HCT116 (cell line): ENCODE data around the gene DDX39A.

Source experiments
- EZH2 ChIP-seq: fragments of 200-600 bp; sonication (generic); IDR thresholded peaks from 2 replicates; pipeline ENCODE4 v1.6.1; 2017; ENCODE audit warnings: antibody characterized with exemption, mixed run types
- POLR2AphosphoS5 ChIP-seq: IDR thresholded peaks from 2 replicates; pipeline ENCODE4 v1.6.1; 2011; ENCODE audit warnings: mild to moderate bottlenecking, low read depth, low read length, moderate library complexity
- SIN3A ChIP-seq: IDR thresholded peaks from 2 replicates; pipeline ENCODE4 v1.6.1; 2012; ENCODE audit warnings: low read depth
- TF ChIP-seq, protein P1 (sequence below), 3 experiments: fragments of 200-600 bp in 1 of 3; sonication (generic) in 1 of 3; IDR thresholded peaks in 2 of 3; conservative IDR thresholded peaks in 1 of 3; 2 replicates each; pipeline ENCODE4 v1.5.1; 2012 to 2017; ENCODE audit warnings: low read depth in 2 of 3, low read length in 2 of 3, antibody characterized with exemption in 1 of 3, borderline replicate concordance in 1 of 3, control low read depth in 1 of 3, mild to moderate bottlenecking in 1 of 3, mixed read lengths in 1 of 3, mixed run types in 1 of 3, moderate library complexity in 1 of 3; ENCODE audit not compliant: insufficient read depth in 1 of 3

DNA sequence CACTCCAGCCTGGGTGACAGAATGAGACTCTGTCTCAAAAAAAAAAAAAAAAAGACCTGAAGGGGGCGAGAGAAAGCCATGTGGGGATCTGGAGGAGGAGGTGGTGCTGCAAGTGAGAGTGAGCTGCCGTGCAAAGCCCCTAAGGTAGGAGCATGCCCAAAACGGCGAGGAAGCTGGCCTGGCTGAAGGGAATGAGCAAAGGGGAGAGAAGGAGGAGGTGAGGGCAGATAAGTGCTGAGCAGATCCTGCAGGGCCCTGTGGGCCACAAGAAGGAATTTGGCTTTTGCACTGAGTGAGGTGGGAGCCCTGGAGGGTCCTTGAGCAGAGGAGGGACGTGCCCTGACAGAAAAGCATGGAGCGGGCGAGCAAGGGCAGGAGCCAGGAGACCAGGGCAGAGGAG, 57.3 kb downstream of the DDX39A start:
- TF ChIP-seq POLR2AphosphoS5: no peak
- TF ChIP-seq, protein P1, sequence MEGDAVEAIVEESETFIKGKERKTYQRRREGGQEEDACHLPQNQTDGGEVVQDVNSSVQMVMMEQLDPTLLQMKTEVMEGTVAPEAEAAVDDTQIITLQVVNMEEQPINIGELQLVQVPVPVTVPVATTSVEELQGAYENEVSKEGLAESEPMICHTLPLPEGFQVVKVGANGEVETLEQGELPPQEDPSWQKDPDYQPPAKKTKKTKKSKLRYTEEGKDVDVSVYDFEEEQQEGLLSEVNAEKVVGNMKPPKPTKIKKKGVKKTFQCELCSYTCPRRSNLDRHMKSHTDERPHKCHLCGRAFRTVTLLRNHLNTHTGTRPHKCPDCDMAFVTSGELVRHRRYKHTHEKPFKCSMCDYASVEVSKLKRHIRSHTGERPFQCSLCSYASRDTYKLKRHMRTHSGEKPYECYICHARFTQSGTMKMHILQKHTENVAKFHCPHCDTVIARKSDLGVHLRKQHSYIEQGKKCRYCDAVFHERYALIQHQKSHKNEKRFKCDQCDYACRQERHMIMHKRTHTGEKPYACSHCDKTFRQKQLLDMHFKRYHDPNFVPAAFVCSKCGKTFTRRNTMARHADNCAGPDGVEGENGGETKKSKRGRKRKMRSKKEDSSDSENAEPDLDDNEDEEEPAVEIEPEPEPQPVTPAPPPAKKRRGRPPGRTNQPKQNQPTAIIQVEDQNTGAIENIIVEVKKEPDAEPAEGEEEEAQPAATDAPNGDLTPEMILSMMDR (IDR thresholded peaks at IDR 0.05 in 2 of 3, conservative IDR thresholded peaks at IDR 0.05 in 1 of 3; ENCODE audit: borderline replicate concordance in 1 of 3, insufficient read depth in 1 of 3, low read depth in 2 of 3, low read length in 2 of 3): peak in 2 of 3 experiments; percentile 33 to 56; a peak in 1 of 6 replicates
- TF ChIP-seq EZH2: no peak
- TF ChIP-seq SIN3A: no peak
